ENCODE measurements around the gene IPCEF1.

The IPCEF1 gene

GRCh38 chr6:154284313-154284853 lies 72.2 kb downstream of the IPCEF1 start:
- Histone ChIP-seq H3K9me3 (ENCODE audit: control insufficient read depth, insufficient read depth, low read length) (no peaks in the 10 kb centered on the region), H3K4me1 (ENCODE audit: insufficient read depth, low read length) (no peaks in the 10 kb centered on the region), H3K36me3 (ENCODE audit: insufficient read depth, low read length) (no peaks in the 10 kb centered on the region), H3K9ac (ENCODE audit: low read depth, low read length) (no peak overlapping the region)

DNA sequence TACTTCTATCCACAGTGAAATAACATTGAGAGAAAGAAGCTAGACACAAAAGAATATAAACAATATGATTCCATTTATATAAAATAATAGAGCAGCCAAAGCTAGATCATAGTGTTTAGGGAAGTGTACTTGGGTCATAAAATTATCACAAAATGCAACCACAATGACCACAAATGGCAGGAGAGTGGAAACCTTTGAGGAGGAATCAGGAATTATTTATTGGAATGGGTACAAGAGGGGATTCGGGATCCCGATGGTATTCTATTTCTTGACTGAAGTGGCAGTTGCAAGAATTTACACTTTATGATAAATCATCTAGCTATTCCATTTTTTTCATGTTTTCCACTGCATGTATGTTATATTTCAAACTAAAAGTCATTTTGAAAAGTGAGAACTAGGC lies 76.1 kb downstream of the IPCEF1 start:
- no peak overlapping the region for H3K9ac ChIP-seq (ENCODE audit: low read depth, low read length)
- no peaks in the 10 kb centered on the region for H3K36me3 ChIP-seq (ENCODE audit: insufficient read depth, low read length)
- no peaks in the 10 kb centered on the region for H3K9me3 ChIP-seq (ENCODE audit: control insufficient read depth, insufficient read depth, low read length)
- H3K4me1 ChIP-seq (ENCODE audit: insufficient read depth, low read length) = 0 out of 2 replicates have a peak, but pooled peaks cover 3% of the 10 kb centered on the region

DNA sequence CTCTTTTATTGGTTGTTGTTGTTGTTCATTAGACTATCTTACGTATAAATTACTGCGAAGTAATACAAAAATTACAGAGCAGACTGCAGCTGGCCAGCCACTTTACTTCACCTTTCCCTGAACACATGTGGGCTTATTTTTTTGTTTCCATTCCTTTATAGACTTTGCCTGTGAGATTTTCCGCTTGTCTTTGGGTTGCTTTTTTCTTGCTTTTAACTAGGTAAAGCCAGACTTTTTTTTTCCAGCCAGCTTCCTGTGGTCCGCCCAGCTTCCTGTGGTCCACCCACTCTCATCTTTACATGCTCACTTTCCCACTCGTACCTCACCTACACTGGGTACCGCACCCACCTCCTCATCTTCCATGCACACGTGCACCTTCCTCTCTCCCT lies 79.0 kb downstream of the IPCEF1 start:
- no peaks in the 10 kb centered on the region for H3K36me3 ChIP-seq (ENCODE audit: insufficient read depth, low read length)
- 0 out of 2 replicates have a peak, but pooled peaks cover 3% of the 10 kb centered on the region for H3K4me1 ChIP-seq (ENCODE audit: insufficient read depth, low read length)
- no peak overlapping the region for H3K9ac ChIP-seq (ENCODE audit: low read depth, low read length)
- H3K9me3 ChIP-seq (ENCODE audit: control insufficient read depth, insufficient read depth, low read length) = no peaks in the 10 kb centered on the region

- H3K4me1 ChIP-seq (ENCODE audit: insufficient read depth, low read length) = 0 out of 2 replicates have a peak, but pooled peaks cover 3% of the 10 kb centered on the region
- H3K9me3 ChIP-seq (ENCODE audit: control insufficient read depth, insufficient read depth, low read length) = no peaks in the 10 kb centered on the region
- no peak overlapping the region for H3K9ac ChIP-seq (ENCODE audit: low read depth, low read length)
- no peaks in the 10 kb centered on the region for H3K36me3 ChIP-seq (ENCODE audit: insufficient read depth, low read length)
Measured at GRCh38 chr6:154276810-154277628, 79.6 kb downstream of the IPCEF1 start.

GRCh38 chr6:154274168-154274567 lies 82.4 kb downstream of the IPCEF1 start:
- H3K36me3 ChIP-seq (ENCODE audit: insufficient read depth, low read length) = no peaks in the 10 kb centered on the region
- no peak overlapping the region for H3K9ac ChIP-seq (ENCODE audit: low read depth, low read length)
- H3K9me3 ChIP-seq (ENCODE audit: control insufficient read depth, insufficient read depth, low read length) = no peaks in the 10 kb centered on the region
- 0 out of 2 replicates have a peak, but pooled peaks cover 3% of the 10 kb centered on the region for H3K4me1 ChIP-seq (ENCODE audit: insufficient read depth, low read length)

GRCh38 chr6:154268486-154268885 lies 88.1 kb downstream of the IPCEF1 start:
- no peaks in the 10 kb centered on the region; the same call in 1 of the 2 replicates for H3K9me3 ChIP-seq (ENCODE audit: control insufficient read depth, insufficient read depth, low read length)
- H3K9ac ChIP-seq (ENCODE audit: low read depth, low read length) = no peak overlapping the region
- no peaks in the 10 kb centered on the region for H3K36me3 ChIP-seq (ENCODE audit: insufficient read depth, low read length)
- H3K4me1 ChIP-seq (ENCODE audit: insufficient read depth, low read length) = no peaks in the 10 kb centered on the region

DNA sequence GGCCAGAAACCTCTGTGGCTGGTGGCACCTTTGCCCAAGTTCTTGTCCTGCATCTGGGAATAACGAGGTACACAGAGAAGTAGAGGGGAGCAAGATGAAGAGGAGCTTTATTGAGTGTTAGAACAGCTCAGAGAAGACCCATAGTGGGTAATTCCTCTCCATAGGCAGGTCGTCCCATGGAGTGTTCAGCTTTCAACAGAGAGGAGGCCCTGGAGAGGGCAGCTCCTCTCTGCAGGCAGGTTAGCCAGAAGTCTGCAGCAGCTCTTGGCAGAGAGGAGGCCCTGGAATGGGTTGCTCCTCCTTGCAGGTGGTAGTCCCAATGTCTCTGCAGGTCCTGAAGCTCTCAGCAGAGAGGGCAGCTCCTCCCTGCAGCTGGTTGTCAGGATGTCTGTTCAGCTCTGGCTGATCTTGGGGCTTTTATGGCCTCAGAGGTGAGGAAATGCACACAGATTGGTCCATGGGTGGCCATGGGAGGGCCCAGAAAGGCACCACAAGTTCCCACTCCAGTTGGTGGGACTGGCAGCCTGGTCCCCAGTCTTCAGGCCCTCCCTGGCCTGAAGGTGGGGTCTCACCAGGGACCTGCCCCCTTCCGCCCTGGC lies 89.0 kb downstream of the IPCEF1 start:
- no peaks in the 10 kb centered on the region for H3K36me3 ChIP-seq (ENCODE audit: insufficient read depth, low read length)
- H3K9ac ChIP-seq (ENCODE audit: low read depth, low read length) = no peak overlapping the region
- no peaks in the 10 kb centered on the region; the same call in 1 of the 2 replicates for H3K9me3 ChIP-seq (ENCODE audit: control insufficient read depth, insufficient read depth, low read length)
- H3K4me1 ChIP-seq (ENCODE audit: insufficient read depth, low read length) = no peaks in the 10 kb centered on the region

GRCh38 chr6:154266560-154267099 lies 90.0 kb downstream of the IPCEF1 start:
- Histone ChIP-seq H3K9me3 (ENCODE audit: control insufficient read depth, insufficient read depth, low read length) (no peaks in the 10 kb centered on the region; the same call in 1 of the 2 replicates), H3K4me1 (ENCODE audit: insufficient read depth, low read length) (no peaks in the 10 kb centered on the region), H3K9ac (ENCODE audit: low read depth, low read length) (no peak overlapping the region), H3K36me3 (ENCODE audit: insufficient read depth, low read length) (no peaks in the 10 kb centered on the region)

DNA sequence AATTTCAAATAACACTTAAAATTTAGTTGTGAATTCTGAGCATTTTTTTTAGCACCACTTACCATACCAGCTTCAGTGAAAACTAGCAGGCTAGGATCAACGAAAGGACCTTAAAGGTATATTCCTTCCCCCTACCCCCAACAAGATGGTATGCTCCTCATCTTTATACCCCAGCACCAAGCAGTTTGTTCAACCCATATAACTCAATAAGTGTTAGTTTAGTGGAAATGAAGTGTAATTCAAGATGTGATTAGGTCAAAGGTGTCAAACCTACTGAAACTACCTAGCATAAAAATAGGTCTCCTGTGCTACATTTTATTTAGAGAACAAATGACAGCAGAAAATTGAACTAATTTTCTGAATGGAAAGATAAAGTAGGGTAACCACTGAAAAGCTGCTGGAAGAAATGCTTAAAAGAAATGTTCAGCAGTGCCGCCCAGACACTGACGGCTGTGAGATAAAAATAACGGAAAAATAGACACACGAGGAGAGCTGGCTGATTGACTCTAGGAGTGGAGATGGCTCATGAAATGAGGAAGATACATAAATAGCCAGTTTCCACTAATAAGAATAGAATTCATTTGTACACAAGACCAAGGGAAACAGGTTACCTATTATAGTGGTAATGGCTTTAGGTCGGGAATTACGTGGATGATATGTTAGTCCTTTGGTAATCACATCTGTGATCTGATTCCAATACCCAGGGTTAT lies 94.8 kb downstream of the IPCEF1 start:
- no peak overlapping the region for H3K9ac ChIP-seq (ENCODE audit: low read depth, low read length)
- H3K9me3 ChIP-seq (ENCODE audit: control insufficient read depth, insufficient read depth, low read length) = peaks cover 2% of the 10 kb centered on the region
- no peaks in the 10 kb centered on the region for H3K4me1 ChIP-seq (ENCODE audit: insufficient read depth, low read length)
- H3K36me3 ChIP-seq (ENCODE audit: insufficient read depth, low read length) = no peaks in the 10 kb centered on the region

DNA sequence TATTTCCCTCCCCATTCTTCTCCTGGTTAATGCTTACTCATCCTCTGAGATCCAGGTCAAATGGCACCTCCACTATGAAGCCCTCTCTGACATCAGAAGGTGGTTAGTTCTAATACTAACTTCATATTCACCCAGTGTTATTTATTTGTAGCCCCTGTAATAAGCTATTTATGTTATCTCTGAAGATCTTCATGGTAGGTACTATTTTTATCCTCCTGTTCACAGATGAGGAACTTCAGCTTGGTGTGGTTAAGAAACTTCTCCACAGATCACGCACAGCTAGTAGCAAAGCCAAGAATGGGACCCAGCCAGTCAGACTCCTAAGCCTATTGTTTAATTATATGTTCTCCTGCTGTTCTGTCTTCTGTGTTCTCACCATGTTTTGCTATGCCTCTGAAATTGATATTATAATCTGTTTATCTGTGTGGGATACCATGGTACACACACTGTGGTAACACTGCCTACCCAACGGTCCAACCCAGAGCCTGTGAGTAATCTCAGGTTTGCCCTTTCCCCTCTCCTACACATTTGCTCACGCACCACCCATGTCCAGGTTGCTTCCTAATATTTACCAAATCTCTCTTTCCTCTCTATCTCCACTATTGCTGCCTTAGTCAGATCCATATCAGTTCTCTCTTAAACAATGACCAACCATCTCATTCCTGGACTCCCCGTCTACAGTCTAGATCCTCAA lies 98.4 kb downstream of the IPCEF1 start:
- no peaks in the 10 kb centered on the region for H3K36me3 ChIP-seq (ENCODE audit: insufficient read depth, low read length)
- no peak overlapping the region for H3K9ac ChIP-seq (ENCODE audit: low read depth, low read length)
- no peaks in the 10 kb centered on the region for H3K4me1 ChIP-seq (ENCODE audit: insufficient read depth, low read length)
- H3K9me3 ChIP-seq (ENCODE audit: control insufficient read depth, insufficient read depth, low read length) = peaks cover 2% of the 10 kb centered on the region; the same call in 1 of the 2 replicates

- H3K9ac ChIP-seq (ENCODE audit: low read depth, low read length) = no peak overlapping the region
- no peaks in the 10 kb centered on the region for H3K36me3 ChIP-seq (ENCODE audit: insufficient read depth, low read length)
- H3K4me1 ChIP-seq (ENCODE audit: insufficient read depth, low read length) = no peaks in the 10 kb centered on the region
- peaks cover 2% of the 10 kb centered on the region; the same call in 1 of the 2 replicates for H3K9me3 ChIP-seq (ENCODE audit: control insufficient read depth, insufficient read depth, low read length)
Measured at GRCh38 chr6:154257067-154257466, 99.5 kb downstream of the IPCEF1 start.

DNA sequence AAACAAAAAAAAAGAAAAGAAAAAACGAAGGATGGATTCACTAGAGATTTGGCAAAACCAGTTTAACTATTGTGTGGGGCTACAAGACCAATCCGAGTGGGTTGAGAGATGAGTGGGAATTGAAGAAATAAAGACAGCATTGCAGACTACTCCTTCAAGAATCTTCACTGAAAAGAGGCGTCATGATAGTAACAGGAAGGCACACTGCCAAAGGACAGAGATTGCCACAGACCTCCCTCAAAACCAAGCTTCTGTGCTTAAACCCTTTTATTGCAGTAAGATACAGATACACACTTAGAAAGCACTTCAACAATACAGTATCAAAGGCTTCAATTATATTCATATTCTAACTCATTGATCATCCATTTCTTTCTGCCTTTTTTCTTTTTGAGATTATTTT lies 103.9 kb downstream of the IPCEF1 start:
- Histone ChIP-seq H3K4me1 (ENCODE audit: insufficient read depth, low read length) (no peaks in the 10 kb centered on the region; the same call in 1 of the 2 replicates), H3K36me3 (ENCODE audit: insufficient read depth, low read length) (no peaks in the 10 kb centered on the region), H3K9ac (ENCODE audit: low read depth, low read length) (no peak overlapping the region)

DNA sequence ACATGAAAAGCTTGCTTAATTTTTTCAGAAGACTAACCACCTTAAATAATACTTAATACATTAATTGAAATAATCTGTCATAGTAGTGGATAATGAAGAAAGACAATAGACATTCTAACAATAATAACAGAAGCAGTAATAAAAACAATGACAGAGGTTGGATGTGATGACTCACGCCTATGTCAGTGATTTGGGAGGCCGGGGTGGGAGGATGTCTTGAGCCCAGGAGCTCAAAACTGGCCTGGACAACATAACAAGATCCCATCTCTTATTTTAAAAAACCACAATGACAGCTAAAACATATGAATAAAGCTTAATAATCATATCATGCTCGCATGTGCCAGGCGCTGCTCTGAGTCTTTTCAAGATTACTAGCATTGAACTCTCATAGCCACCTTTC lies 105.5 kb downstream of the IPCEF1 start:
- Histone ChIP-seq H3K36me3 (ENCODE audit: insufficient read depth, low read length) (no peaks in the 10 kb centered on the region), H3K9ac (ENCODE audit: low read depth, low read length) (no peak overlapping the region), H3K9me3 (ENCODE audit: control insufficient read depth, insufficient read depth, low read length) (no peaks in the 10 kb centered on the region), H3K4me1 (ENCODE audit: insufficient read depth, low read length) (peaks cover 10% of the 10 kb centered on the region; the same call in 1 of the 2 replicates)

More for the DNA sequence above, 103.9 kb downstream of the IPCEF1 start:
- H3K9me3 ChIP-seq (ENCODE audit: control insufficient read depth, insufficient read depth, low read length) = peaks cover 2% of the 10 kb centered on the region; the same call in 1 of the 2 replicates

Data from ES-I3 (cell line).